Natural killer cell (primary cell): ENCODE measurements around the gene PHB1. TPM values are rescaled to one million over a fixed set of nuclear protein-coding genes. Genes with fewer than 3 reads are reported as not detected.
"Not testable (repeated sequence)": the region's sequence is repeated elsewhere in the genome, so short reads cannot be mapped to it uniquely, and the experiment has no call there.

Source experiments
- ATAC-seq, 3 donors: fragments of 150-1000 bp in 2 of 3; fragments of 200-7000 bp in 1 of 3; cut with Tn5 transposase; 1 replicate in 1 of 3; 2 replicates in 2 of 3; pipeline ENCODE4 v1.10.0; 2021; ENCODE audit warnings: mild to moderate bottlenecking in 2 of 3, moderate library complexity in 2 of 3
- DNase-seq, 2 donors: peaks; one replicate each; pipeline versions ENCODE4 v3.0.0 to v3.0.0-alpha.2; 2013 to 2021; ENCODE audit warnings: mixed read lengths in 1 of 2
- H3K27ac ChIP-seq: one replicate; pipeline ENCODE4 v1.5.1; 2013; ENCODE audit warnings: mild to moderate bottlenecking, low read length
- H3K27me3 ChIP-seq: one replicate; pipeline ENCODE4 v1.6.1; 2013; ENCODE audit warnings: low read length; ENCODE audit not compliant: control insufficient read depth, insufficient read depth
- H3K36me3 ChIP-seq: one replicate; pipeline ENCODE4 v1.6.1; 2013; ENCODE audit warnings: low read length; ENCODE audit not compliant: control insufficient read depth, insufficient read depth
- H3K4me1 ChIP-seq: one replicate; pipeline ENCODE4 v1.6.1; 2013; ENCODE audit warnings: low read length; ENCODE audit not compliant: control insufficient read depth, insufficient read depth
- H3K4me3 ChIP-seq: one replicate; pipeline ENCODE4 v1.5.1; 2013; ENCODE audit warnings: low read length
- H3K9me3 ChIP-seq: one replicate; pipeline ENCODE4 v1.6.1; 2013; ENCODE audit warnings: low read length; ENCODE audit not compliant: control insufficient read depth, insufficient read depth
- H3K27ac Mint-ChIP-seq, 2 donors: one replicate each; pipeline ENCODE4 v1.8.0; 2022; ENCODE audit warnings: mild to moderate bottlenecking in 2 of 2, mixed read lengths in 2 of 2, moderate library complexity in 1 of 2
- H3K27me3 Mint-ChIP-seq, 2 donors: one replicate each; pipeline ENCODE4 v1.8.0; 2022; ENCODE audit warnings: low read depth in 2 of 2, mixed read lengths in 2 of 2
- H3K36me3 Mint-ChIP-seq: one replicate; pipeline ENCODE4 v1.8.0; 2022; ENCODE audit warnings: mixed read lengths
- H3K4me1 Mint-ChIP-seq, 2 donors: one replicate each; pipeline ENCODE4 v1.8.0; 2022; ENCODE audit warnings: mixed read lengths in 2 of 2
- H3K4me3 Mint-ChIP-seq: one replicate; pipeline ENCODE4 v1.8.0; 2022; ENCODE audit warnings: mild to moderate bottlenecking, moderate library complexity, mixed read lengths
- H3K9me3 Mint-ChIP-seq, 2 donors: one replicate each; pipeline ENCODE4 v1.8.0; 2022; ENCODE audit warnings: mixed read lengths in 2 of 2
- CTCF ChIP-seq: fragments of 200-600 bp; IDR thresholded peaks from one replicate; pipeline ENCODE4 v1.8.0; 2022; ENCODE audit warnings: antibody characterized with exemption
- WGBS: methylation state at CpG from one replicate; pipeline ENCODE4 v1.1.7; 2013; ENCODE audit warnings: missing lambda C conversion rate; ENCODE audit not compliant: insufficient coverage; 5-methylcytosine and 5-hydroxymethylcytosine counted together
- intact Hi-C: fragments of 100-400 bp; cut with micrococcal nuclease; formaldehyde crosslinking; loops from one replicate; pipeline ENCODE4 v1.14.2; 2022
- total RNA-seq, 4 donors: library from RNA; stranded (reverse); fragments of 120-200 nt in 1 of 4; gene quantifications; one replicate each; pipeline versions ENCODE4 v1.2.3 to v1.2.4, GENCODE V29; 2013 to 2022

The PHB1 gene
- total RNA-seq, 3 donors from 2014 or later (not counting 1 experiment from before 2014, with no cell fraction given): 49.6 to 66.2 (median 60.3) TPM

- H3K9me3 Mint-ChIP-seq, H3K9me3 ChIP-seq, H3K36me3 ChIP-seq, H3K27me3 ChIP-seq, intact Hi-C loops, H3K27ac ChIP-seq, H3K4me3 ChIP-seq, H3K27ac Mint-ChIP-seq, H3K36me3 Mint-ChIP-seq, ATAC-seq, H3K4me3 Mint-ChIP-seq, DNase-seq: not testable (repeated sequence)
- WGBS: 93% methylated on average over 30 of the region's 32 CpGs
- Mint-ChIP-seq H3K4me1 (peaks cover 12% of the 10 kb centered on the region in 2 donors), H3K27me3 (peaks cover under 1 to 12% of the 10 kb centered on the region in 2 donors)
- H3K4me1 ChIP-seq: peaks cover 14% of the 10 kb centered on the region
Observed at GRCh38 chr17:49418754-49419740, 4.4 kb upstream of the PHB1 start.

- Histone ChIP-seq H3K9me3 (no peaks in the 10 kb centered on the region), H3K4me1 (peaks cover 19% of the 10 kb centered on the region), H3K36me3 (peaks cover 28% of the 10 kb centered on the region), H3K4me3 (peak overlapping the region; percentile 83), H3K27me3 (no peaks in the 10 kb centered on the region), H3K27ac (peak overlapping the region; percentile 32)
- Mint-ChIP-seq H3K4me1 (peaks cover 17 to 18% of the 10 kb centered on the region in 2 donors), H3K36me3 (peaks cover 9% of the 10 kb centered on the region), H3K27ac (peak overlapping the region; percentile 82 to 87), H3K9me3 (no peaks in the 10 kb centered on the region), H3K27me3 (peaks cover 0 to 12% of the 10 kb centered on the region in 2 donors), H3K4me3 (peak overlapping the region; percentile 100)
- no peak for DNase-seq
- WGBS: 1% methylated on average over 10 of the region's 10 CpGs
- no peak for ATAC-seq
- TF ChIP-seq CTCF: no peak
- intact Hi-C loops: no loop called here
Observed at GRCh38 chr17:49414271-49414621, 436 bp downstream of the PHB1 start.

- H3K36me3 Mint-ChIP-seq: peaks cover 9% of the 10 kb centered on the region
- intact Hi-C loops: loop anchor here (2.0 to 10.0 kb wide), 2 partner anchors 88 to 286 kb away; no protein-coding TSS in a partner anchor
- H3K4me1 Mint-ChIP-seq: peaks cover 29 to 42% of the 10 kb centered on the region in 2 donors
Observed at GRCh38 chr17:49409066-49409465, 5.6 kb downstream of the PHB1 start.

More at GRCh38 chr17:49409066-49409465, 5.6 kb downstream of the PHB1 start:
- no peaks in the 10 kb centered on the region for H3K27me3 ChIP-seq
- Mint-ChIP-seq H3K27me3 (no peaks in the 10 kb centered on the region), H3K27ac (no peak overlapping the region), H3K4me3 (no peak overlapping the region), H3K9me3 (no peaks in the 10 kb centered on the region)
- no peak for DNase-seq
- no peak for ATAC-seq
- peaks cover 39% of the 10 kb centered on the region for H3K4me1 ChIP-seq
- no peak for TF ChIP-seq CTCF
- 83% methylated on average over 14 of the region's 14 CpGs for WGBS
- H3K9me3 ChIP-seq: no peaks in the 10 kb centered on the region
- no peak overlapping the region for H3K27ac ChIP-seq
- H3K36me3 ChIP-seq: peaks cover 56% of the 10 kb centered on the region
- H3K4me3 ChIP-seq: no peak overlapping the region
